ENCODE results near the gene SREBF1.

Gene SREBF1

DNA sequence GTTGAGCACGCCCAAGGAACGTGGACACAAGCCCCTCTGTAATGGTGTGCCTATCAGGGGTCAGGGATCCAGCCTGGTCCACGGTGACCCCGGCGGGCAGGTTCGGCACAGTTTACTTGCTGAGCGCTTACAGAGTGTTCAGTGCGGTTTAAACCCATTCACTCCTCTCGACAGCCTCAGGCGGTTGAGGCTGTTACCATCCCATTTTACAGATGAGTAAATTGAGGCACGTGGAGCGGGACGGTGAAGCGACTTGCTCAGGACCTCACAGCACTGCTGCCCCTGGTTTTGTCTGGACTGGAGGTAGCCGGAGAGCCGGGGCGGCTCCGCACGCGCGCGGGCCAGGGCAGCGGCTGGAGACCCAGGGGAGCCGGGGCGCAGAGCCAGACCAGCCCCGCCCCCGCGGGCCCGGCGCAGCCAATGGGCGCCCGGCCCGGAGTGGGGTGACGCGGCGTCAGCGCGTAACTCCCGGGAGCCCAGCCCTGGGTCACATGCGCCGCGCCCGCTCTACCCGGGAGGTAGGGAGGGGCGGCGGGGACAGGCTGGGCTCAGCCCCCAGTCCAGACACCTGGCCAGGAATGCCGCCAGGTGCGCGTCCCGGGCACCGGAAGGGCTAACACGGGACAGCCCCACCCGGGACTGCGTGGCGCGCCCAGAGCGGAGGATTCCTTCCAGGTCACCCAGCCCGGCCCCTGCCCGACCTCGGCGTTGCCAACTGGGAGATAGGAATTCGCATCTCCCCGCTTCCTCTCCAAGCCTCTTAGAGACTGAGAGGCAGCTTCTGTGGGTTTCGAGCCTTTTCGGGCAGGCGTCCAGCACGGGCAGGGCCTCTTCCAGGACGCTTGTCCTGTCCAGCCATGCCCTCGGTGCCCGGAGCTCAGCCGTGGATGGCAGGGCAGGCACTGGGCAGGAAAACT lies 3.3 kb upstream of the SREBF1 start:
- DNase-seq: no peak

DNA sequence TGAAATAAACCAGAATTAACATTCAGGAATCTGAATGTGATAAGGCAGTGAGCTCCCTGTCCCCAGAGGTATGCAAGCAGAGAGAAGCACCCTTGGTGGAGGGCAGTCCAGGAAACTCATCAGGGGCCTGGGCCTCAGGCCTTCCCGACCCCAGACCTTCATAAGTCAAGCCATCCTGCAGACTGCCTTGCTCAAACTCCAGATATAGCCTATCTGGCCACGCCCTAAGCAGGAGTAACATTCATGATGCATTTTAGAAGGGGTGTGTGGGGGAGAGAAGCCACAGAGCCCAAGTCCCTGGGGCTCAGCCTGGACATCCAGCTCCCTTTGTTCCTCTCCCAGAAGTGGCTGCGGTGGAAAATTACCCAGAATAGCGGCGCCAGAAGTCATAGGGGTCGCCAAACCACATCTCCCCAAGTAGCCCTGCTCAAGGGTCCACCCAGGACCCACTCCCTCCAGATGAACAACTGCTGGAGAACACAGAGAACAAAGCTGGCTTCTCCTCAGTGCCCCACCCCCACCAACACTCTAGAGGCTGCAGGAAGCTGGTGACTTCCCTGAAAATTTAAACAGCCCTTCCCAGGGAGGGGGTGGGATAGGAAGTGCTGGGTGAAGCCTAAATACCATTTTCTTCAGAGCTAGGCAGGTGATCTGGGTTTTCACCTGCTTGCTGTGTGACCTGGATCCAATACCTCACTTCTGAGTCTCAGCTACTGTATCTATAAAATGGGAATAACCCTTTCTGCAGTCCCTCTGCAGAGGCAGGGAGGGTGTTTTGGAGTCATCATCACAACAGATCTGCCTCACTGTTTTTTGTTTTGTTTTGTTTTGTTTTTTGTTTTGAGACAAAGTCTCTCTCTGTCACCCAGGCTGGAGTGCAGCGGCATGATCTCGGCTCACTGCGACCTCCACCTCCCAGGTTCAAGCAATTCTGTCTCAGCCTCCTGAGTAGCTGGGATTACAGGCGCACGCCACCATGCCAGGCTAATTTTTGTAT lies 1.5 kb upstream of the SREBF1 start:
- DNase-seq: no peak

DNA sequence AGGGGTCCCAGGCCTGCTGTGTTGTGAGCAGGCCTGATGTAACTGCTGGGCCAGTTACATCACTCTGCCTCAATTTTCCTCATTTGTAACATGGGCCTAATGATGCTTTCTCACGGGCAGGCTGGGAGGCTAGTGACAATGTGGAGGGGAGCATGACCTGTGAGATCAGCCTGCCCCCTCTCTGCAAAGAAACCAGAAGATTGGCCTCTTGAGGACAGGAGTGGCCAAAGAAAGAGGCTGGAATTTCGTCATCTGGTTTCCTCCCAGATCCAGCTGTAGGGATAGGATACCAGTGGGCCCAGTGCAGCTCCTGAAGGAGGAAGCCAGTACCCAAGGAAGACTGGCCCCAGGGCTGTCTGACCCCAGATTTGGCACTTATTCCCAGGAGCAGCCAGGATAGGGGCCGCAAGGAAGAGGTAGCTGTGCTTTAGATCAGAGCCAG lies 615 bp upstream of the SREBF1 start:
- DNase-seq: no peak

DNA sequence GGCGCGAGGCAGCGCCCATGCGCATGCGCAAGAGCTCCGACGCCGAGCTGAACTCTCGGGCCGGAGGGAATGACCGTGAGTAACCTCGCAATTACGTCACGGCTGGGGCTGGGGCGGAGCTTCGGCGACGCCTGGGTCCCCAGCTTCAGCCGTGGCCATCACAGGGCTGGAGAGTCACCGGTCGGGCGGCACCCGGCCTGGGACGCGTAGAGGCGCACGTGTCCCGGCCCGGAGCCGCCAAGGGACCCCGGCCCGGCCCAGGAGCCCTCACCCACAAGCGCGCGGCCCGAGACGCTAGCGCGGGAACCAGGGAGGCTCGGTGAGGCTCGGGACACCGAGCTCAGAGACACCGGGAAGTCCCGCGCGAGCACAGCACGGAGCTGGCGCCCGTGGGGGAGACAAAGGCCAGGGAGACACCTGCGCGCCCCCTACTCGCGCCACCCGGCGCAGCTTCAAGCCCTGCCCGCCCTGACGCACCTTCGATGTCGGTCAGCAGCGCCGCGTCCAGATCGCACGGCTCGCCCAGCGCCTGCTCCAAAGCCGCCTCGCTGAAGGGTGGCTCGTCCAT lies 452 bp downstream of the SREBF1 start:
- peak; percentile 64 for DNase-seq

DNA sequence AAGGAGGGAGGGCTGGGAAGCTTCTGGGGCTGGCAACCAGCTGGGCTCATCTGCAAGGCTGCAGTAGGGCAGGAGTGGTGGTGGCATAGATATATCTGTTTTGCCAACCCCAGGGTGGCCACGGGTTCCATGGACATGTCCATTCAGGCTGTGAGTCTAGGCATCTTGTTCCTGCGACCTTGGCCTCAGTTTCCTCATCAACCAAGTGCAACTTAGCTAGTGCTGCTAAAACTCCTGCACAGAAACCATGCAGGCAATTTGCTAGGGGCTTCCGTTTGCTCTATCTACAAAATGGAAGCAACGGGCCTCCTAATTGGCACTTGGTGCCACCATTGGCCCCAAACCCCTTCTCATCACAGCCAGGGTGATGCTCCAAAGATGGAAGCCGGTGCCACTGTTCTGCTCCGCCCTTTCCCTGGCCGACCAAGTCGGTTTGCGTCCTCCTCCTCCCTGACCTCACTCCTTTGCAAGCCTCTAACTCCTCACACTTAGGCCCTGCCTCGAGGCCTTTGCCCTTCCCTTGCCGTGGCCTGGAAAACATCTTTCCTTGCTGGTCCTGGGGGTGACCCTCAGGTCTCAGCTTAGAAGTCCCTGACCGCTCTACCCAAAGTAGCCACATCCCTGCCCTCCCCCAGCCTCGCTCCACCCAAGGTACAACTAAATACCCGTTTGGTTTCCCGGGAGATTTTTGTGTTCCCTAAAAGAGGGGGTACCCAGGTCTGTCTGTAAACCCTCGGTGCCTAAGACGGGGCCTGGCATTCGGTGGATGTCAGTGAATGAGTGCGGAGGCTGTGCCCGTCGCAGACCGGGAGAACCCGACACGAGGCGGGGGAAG lies 1.2 kb downstream of the SREBF1 start:
- no peak for DNase-seq

DNA sequence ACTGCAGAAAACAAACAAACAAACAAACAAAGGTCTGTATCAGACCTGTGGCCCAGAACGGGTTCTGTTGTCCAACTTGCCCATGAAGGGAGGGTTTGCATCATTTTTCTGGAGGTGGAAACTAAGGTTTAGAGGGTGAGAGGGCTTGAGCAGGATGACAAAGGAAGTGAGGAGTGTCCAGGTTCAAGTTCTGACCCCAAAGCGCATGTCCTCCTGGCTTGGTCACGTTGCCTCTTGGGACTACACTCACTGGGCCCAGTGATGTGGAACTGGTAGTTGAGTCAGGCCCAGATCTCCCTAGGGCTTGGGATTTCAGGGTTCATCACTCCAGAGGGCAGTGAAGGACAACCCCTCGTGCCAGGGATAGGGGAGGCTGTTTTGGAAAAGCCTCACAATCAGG lies 1.8 kb downstream of the SREBF1 start:
- no peak for DNase-seq

DNA sequence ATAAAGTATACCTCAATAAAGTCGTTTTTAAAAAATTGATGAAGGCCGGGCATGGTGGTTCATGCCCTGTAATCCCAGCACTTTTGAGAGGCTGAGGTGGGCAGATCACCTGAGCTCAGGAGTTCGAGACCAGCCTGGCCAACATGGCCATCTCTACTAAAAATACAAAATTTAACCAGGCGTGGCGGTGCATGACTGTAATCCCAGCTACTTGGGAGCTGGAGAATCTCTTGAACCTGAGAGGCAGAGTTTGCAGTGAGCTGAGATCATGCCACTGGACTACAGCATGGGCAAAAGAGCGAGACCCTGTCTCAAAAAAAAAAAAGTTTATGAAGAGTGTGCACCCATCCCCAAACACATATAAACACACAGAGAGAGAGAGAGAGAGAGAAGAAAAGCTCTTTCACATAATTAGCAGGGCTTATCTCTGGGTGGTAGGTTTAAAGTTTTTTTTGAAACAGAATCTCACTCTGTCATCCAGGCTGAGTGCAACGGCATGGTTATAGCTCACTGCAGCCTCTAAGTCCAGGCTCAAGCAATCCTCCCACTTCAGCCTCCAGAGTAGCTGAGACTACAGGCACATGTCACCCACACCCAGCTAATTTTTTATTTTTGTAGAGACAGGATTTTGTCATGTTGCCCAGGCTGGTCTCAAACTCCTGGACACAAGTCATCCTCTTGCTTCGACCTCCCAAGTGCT lies 3.0 kb downstream of the SREBF1 start:
- DNase-seq: no peak

DNA sequence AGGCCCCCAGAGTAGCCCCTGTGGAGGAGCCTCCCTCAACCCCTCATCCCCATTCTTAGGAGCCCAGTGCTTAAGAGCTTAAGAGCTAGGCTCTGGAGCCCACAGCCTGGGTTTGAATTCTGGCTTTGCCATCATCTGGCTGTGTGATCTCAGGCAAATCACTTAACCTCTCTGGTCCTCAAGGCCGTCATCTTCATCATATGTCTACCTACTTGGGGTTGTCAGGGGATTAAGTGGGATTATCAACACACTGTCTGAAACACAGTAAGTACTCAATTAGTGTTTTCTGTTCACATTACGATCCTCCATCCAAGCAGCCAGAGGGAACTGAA lies 4.8 kb downstream of the SREBF1 start:
- DNase-seq: no peak

DNA sequence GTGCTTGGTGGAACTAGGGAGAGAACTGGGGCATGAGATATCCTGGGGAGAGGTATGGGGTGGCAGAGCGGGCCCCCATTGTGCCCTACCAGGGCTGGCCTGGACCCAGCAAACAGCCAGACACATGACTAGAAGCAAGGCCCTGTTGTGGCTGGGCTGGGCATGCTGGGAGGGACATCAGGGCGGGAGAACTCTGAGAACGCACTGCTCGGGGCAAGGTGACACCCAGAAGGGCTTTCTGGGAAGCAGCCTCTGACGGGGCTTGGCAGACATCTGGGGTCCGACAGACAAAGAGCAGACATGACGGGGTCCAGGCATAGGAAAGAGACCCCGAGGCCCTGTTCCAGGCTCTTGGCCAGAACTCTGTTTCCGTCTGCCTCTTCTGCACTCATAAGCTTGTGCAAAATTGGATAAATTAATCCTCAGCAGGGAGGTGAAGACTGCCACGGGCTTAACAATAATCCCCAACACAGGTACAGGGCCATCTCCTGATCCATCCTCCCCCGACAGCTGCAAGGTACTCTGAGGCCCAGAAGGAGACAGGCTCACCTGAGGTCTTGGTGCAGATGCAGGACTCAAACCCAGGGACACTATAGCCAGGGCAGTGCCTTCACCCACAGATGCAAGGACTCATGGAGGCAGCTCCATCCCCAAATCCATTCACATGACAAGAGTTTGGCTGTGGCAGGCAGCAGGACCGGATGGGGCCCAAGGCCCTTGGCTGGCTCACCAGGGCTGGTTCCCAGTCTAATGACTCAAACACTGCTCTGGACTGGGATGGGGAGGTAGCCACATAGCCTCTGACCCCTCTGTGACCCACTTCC lies 5.4 kb downstream of the SREBF1 start:
- no peak for DNase-seq

DNA sequence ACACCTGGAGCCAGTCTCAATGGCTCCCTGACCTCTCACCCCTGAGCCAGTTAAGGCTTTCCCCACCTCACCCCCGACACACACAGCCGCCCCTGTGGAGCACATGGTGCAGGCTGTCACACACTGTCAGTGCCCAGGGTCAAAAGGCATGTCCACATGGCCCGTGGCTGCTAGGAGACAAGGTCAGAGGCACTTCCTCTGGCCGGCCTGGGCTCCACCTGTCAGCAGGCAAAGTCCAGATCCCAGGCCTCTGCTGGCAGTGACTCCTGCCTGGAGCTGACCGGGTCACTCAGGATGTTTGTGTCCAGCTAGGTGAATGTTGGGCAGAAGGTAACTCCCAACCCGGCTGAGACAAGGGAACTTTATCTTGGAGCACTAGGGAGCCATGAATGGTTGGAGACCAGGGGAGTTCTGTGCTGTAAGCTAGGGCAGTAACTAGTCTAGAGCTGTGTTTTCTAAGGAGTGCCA lies 6.0 kb downstream of the SREBF1 start:
- DNase-seq: no peak

DNA sequence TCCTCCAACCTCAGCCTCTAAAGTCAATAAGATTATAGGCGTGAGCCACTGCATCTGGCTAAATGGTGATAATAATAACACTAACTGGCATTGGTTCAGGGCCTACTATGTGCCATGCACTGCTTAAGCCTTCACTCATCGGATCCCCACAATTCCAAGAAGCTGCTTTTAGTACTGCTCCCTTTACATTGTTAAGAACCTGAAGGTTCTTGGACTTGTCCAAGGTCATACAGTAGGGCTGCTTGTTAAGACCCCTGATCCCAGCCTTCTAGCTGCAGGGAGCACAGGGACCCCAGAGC lies 6.6 kb downstream of the SREBF1 start:
- no peak for DNase-seq

DNA sequence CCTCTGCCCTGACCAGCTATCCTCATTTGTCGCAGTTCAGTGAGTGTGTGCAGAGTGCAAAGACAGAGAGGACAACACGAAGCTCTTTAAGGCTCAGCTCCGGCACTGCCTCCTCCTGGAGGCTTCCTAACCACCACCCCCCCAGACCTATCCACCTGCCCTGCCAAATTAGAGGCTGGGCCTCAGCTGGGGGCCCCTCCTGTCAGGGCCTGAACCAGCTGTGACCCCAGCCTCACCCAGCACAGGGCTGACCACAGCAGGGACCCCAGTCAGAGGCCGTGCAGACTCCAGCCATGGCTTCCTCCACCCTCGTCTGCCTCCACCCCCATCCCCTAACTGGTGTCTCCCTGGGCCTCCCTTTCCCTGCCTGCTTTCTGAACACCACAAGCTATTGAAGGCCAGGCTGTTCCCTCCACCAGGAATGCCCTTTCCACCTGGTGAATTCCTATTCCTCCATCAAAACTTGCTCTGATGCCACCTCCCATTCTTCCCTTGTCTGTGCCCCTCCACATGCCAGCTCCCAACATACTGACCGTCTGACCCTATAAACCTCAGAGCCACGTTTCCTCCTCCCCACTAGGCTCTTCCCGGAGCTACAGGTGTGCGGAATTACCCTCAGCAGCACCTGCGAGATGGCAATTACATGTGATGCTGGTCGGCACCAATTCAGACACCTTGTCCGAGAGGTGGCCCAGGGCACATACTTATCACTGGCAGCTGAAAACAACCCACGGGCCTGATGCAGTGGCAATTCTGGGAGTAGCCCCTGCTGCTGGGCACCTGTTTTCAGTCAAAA lies 8.8 kb downstream of the SREBF1 start:
- DNase-seq: no peak

DNA sequence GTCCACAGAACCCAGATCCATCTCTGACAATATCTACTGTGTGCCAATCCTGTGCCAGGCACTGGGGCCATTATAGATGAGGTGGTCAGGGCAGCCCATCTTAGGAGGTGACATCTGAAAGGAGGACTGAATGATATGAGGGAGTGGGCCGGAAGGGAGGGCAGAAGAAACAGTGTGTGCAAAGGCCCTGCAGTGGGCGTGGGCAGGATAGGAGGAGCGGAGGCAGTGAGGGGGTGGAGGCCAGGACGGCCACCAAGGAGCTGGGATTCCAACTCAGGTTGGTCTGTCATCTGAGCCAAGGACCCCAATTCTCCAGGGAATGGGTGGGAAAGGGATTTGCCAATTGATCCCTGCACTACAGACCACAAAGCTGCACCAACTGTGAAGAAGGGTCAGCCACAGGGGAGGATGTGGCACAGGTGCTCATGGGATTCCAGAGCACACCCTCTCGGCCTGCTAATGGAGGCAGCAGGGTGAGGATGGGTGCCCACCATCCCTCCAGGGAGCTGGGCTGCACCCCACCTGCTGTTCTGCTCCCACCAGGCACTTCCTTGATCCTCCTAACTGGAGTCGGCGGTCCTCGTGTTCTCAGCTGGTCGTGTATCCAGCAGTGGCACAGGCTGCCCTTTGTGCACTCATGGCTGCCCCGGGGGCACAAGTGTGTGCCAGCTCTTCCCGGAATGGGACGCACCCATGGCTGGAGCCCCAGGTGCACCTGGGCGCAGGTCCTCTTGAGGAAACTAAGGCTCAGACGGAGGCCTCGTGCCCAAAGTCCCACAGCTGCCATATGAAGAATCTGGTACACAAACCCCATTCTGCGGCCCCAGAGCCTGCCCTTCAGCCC lies 9.6 kb downstream of the SREBF1 start:
- no peak for DNase-seq

DNA sequence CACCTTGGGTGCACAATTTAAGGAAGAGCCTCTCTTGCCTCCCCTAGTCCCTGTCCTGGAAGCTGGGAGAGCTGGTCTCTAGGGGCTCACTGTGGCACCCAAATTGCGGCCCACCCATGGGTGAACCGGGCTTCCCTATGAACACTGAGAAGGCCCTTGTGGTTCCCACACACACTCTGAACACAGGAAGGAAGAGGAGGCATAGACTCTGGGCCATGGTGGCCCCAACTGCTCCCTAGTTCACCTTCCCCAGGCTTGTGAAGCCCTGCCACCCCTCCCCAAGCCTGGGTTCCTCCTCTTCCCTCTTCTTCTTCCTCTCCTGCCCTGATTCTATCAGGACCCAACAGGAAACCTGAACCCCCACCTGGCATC lies 10.5 kb downstream of the SREBF1 start:
- no peak for DNase-seq

DNA sequence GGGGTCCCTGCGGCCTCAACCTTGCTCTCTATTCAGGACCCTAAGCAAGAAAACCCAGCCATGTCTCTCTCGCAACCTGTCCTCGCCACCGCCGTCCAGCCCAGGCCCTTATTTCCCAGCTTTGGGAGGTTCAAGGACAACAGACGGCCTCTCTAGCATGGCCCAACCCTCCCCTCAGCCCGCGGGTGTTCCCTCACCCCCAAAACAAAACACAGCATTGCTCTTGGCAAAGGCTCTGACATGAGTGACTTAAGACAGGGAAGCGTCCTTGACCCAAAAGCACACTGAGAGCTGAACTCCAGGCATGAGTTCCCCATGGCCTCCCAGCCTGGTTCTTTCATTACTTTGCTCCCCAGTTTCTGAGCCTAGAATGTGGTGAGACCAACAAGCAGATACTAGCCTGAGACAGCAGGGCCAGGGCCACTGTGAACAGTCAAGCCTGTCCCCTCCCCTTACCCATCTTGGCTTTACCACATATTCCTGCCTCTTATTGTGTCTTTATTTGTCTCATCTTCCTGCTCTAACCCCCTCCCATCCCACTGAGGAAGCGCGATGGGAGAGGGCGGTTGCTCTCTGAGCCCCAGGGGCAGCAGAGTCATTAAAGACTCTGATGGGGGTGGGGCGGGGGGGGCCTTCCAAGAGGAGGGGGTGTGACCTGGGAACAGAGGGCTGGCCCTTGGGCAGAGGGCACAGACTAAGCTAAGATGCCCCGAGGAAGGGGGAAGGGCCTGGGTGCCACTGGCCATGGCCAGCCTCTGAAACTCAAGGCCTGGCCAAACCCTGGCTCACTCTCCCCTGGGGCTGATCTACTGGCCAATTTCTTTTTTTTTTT lies 11.8 kb downstream of the SREBF1 start:
- no peak for DNase-seq

DNA sequence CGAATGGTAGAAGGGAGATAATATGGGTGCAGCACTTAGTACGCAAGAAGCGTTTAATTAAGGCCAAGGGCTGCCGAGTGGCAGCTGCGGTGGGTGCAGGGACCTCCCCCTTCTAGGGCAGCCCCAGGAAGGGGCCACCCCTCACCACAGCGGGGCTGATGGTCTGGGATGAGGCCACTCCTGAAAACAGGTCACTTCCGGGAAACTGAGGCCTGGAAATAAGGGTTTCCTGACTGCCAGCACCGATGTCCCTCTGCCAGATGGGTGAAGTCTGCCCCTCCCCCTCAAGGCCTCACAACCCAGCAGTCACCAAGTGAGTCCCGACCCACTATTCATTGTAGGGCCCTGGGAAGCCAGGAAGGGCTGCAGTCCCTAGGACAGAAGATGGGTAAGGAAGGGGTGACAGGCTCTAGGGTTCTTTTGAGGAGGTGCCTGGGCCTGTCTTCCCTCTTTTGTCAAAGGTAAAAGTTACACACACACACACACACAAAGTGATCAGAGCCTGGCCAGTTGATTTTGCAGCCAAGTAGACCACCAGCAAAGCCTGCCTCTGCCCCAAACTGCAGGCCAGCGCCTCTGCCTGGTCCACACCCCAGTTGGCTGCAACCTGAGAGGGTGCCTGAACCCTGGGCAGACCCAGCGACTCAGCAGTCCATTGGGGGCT lies 12.5 kb downstream of the SREBF1 start:
- no peak for DNase-seq

DNA sequence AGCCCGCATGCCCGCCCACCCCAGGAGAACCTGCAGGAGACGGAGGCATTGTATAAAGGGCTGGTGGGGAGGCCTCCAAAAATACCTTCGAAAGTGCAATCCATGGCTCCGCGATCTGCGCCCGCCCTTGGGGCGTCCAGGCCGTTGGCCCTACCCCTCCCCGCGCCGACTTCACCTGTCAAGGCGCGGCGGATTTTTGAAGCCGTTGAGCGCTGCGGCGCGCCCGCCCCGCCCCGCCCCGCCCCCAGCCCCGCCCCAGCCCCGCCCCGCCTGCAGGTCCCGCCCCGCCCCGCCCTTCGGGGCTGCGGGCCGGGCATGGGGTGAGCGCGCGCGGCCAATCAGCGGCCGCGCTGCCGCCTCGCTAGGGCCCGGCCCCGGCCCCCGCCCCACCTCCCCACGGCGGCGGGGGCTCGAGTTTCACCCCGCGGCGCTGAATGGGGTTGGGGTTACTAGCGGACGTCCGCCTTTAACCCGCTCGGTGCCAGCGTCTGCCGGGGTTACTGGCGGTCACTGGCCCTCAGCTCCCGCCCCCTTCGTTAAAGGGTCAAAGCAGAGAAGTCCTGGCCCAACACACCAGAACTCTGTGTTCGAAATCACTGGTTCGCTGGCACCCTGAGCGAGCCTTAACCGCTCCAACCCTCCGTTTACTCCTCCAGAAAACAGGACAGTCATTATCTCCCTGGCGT lies 13.2 kb downstream of the SREBF1 start:
- no peak for DNase-seq
